Measurements from ENCODE around the gene TRAPPC14.

- TF ChIP-seq, protein P1, sequence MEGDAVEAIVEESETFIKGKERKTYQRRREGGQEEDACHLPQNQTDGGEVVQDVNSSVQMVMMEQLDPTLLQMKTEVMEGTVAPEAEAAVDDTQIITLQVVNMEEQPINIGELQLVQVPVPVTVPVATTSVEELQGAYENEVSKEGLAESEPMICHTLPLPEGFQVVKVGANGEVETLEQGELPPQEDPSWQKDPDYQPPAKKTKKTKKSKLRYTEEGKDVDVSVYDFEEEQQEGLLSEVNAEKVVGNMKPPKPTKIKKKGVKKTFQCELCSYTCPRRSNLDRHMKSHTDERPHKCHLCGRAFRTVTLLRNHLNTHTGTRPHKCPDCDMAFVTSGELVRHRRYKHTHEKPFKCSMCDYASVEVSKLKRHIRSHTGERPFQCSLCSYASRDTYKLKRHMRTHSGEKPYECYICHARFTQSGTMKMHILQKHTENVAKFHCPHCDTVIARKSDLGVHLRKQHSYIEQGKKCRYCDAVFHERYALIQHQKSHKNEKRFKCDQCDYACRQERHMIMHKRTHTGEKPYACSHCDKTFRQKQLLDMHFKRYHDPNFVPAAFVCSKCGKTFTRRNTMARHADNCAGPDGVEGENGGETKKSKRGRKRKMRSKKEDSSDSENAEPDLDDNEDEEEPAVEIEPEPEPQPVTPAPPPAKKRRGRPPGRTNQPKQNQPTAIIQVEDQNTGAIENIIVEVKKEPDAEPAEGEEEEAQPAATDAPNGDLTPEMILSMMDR (IDR thresholded peaks at IDR 0.05): no peak
- no peak for TF ChIP-seq POLR2A (IDR thresholded peaks at IDR 0.05)
Measured at GRCh38 chr7:100118388-100119071, 40.0 kb downstream of the TRAPPC14 start.
